WTC11 (cell line): Measurements from ENCODE around the gene DNAJC6. TPM values are rescaled to one million over a fixed set of nuclear protein-coding genes. Genes with fewer than 3 reads are reported as not detected.

ENCODE experiments used
- ATAC-seq: fragments of 200-7000 bp; cut with Tn5 transposase; 2 replicates; pipeline ENCODE4 v1.10.0; 2021; ENCODE audit warnings: mild to moderate bottlenecking, moderate library complexity
- CTCF ChIA-PET: fragments of 300-600 bp; sonication (Branson Sonifier 250); formaldehyde crosslinking; loops from one replicate; lab custom pipeline; 2021; ENCODE audit warnings: antibody characterized with exemption; lab: Charles Lee
- POLR2A ChIA-PET: fragments of 350-600 bp; sonication (Branson Sonifier 250); formaldehyde crosslinking; loops from one replicate; lab custom pipeline; 2021; ENCODE audit warnings: antibody characterized with exemption; lab: Charles Lee
- DNase-seq: peaks from one replicate; pipeline ENCODE4 v3.0.0; 2021; ENCODE audit warnings: low spot score
- H3K27ac Mint-ChIP-seq: 2 replicates; pipeline ENCODE4 v1.8.0; 2021; ENCODE audit warnings: mixed read lengths
- H3K27me3 Mint-ChIP-seq: 2 replicates; pipeline ENCODE4 v1.8.0; 2021; ENCODE audit warnings: low read depth, mild to moderate bottlenecking, moderate library complexity, mixed read lengths
- H3K36me3 Mint-ChIP-seq: 2 replicates; pipeline ENCODE4 v1.8.0; 2021; ENCODE audit warnings: mixed read lengths
- H3K4me1 Mint-ChIP-seq: 2 replicates; pipeline ENCODE4 v1.8.0; 2022; ENCODE audit warnings: mixed read lengths
- H3K4me3 Mint-ChIP-seq: 2 replicates; pipeline ENCODE4 v1.8.0; 2021; ENCODE audit warnings: mild to moderate bottlenecking, moderate library complexity, mixed read lengths
- H3K9me3 Mint-ChIP-seq: 2 replicates; pipeline ENCODE4 v1.8.0; 2021; ENCODE audit warnings: mixed read lengths
- AR ChIP-seq: fragments of 250-450 bp; sonication (Bioruptor Pico); IDR thresholded peaks from 2 replicates; pipeline ENCODE4 v1.9.0; 2021; ENCODE audit warnings: mild to moderate bottlenecking
- ATF1 ChIP-seq: sonication (generic); formaldehyde crosslinking; IDR thresholded peaks from 2 replicates; pipeline ENCODE4 v1.8.1; 2023; ENCODE audit warnings: mild to moderate bottlenecking, moderate library complexity, missing genetic modification reagents
- ATF6 ChIP-seq: sonication (generic); formaldehyde crosslinking; IDR thresholded peaks from 2 replicates; pipeline ENCODE4 v1.8.1; 2023; ENCODE audit warnings: mild to moderate bottlenecking, missing genetic modification reagents
- CBFB ChIP-seq: sonication (generic); formaldehyde crosslinking; IDR thresholded peaks from 2 replicates; pipeline ENCODE4 v1.8.1; 2022; ENCODE audit warnings: mild to moderate bottlenecking, low read depth, missing genetic modification reagents
- E2F1 ChIP-seq: sonication (generic); formaldehyde crosslinking; IDR thresholded peaks from 2 replicates; pipeline ENCODE4 v1.8.0; 2022; ENCODE audit warnings: mild to moderate bottlenecking, missing genetic modification reagents
- ESRRA ChIP-seq: sonication (generic); formaldehyde crosslinking; IDR thresholded peaks from 2 replicates; pipeline ENCODE4 v1.8.1; 2022; ENCODE audit warnings: mild to moderate bottlenecking, missing genetic modification reagents, borderline replicate concordance
- FOXP4 ChIP-seq: sonication (generic); formaldehyde crosslinking; IDR thresholded peaks from 2 replicates; pipeline ENCODE4 v1.8.0; 2022; ENCODE audit warnings: mild to moderate bottlenecking, missing genetic modification reagents
- JUN ChIP-seq: sonication (generic); formaldehyde crosslinking; IDR thresholded peaks from 2 replicates; pipeline ENCODE4 v1.8.0; 2023; ENCODE audit warnings: mild to moderate bottlenecking, missing genetic modification reagents
- NR3C1 ChIP-seq: sonication (generic); formaldehyde crosslinking; conservative IDR thresholded peaks from 2 replicates; pipeline ENCODE4 v1.8.1; 2023; ENCODE audit warnings: low read depth, mild to moderate bottlenecking, missing genetic modification reagents
- SOX15 ChIP-seq: fragments of 250-450 bp; sonication (Bioruptor Pico); IDR thresholded peaks from 2 replicates; pipeline ENCODE4 v1.9.0; 2021; ENCODE audit warnings: mild to moderate bottlenecking
- TEAD1 ChIP-seq: sonication (generic); formaldehyde crosslinking; IDR thresholded peaks from 2 replicates; pipeline ENCODE4 v1.8.0; 2022; ENCODE audit warnings: mild to moderate bottlenecking, missing genetic modification reagents
- TP53 ChIP-seq: sonication (generic); formaldehyde crosslinking; IDR thresholded peaks from 2 replicates; pipeline ENCODE4 v1.8.1; 2023; ENCODE audit warnings: mild to moderate bottlenecking, missing genetic modification reagents
- ZBTB21 ChIP-seq: sonication (generic); formaldehyde crosslinking; IDR thresholded peaks from 2 replicates; pipeline ENCODE4 v1.8.1; 2023; ENCODE audit warnings: mild to moderate bottlenecking, missing genetic modification reagents, borderline replicate concordance
- ZNF138 ChIP-seq: sonication (generic); formaldehyde crosslinking; conservative IDR thresholded peaks from 2 replicates; pipeline ENCODE4 v1.8.1; 2022; ENCODE audit warnings: mild to moderate bottlenecking, moderate library complexity, missing genetic modification reagents
- ZNF425 ChIP-seq: fragments of 250-450 bp; sonication (Bioruptor Pico); conservative IDR thresholded peaks from 2 replicates; pipeline ENCODE4 v1.9.0; 2021; ENCODE audit warnings: mild to moderate bottlenecking
- ZNF671 ChIP-seq: fragments of 250-450 bp; sonication (Bioruptor Pico); IDR thresholded peaks from 2 replicates; pipeline ENCODE4 v1.8.0; 2021; ENCODE audit warnings: mild to moderate bottlenecking
- total RNA-seq: library from RNA; stranded (reverse); gene quantifications from 3 replicates; pipeline ENCODE4 v1.2.3, GENCODE V29; 2021

DNAJC6 gene
- total RNA-seq, 1 experiment from 2014 or later = 9.1 TPM

- Mint-ChIP-seq H3K4me3 (no peak overlapping the region), H3K27ac (no peak overlapping the region), H3K9me3 (peaks cover 3% of the 10 kb centered on the region; the same call in 1 of the 2 replicates), H3K4me1 (no peaks in the 10 kb centered on the region), H3K36me3 (peaks cover 2% of the 10 kb centered on the region; the same call in 1 of the 2 replicates), H3K27me3 (no peaks in the 10 kb centered on the region)
- no peak for ATAC-seq
- ChIA-PET POLR2A (no interaction called here), CTCF (no interaction called here)
- DNase-seq = no peak
- TF ChIP-seq CBFB (CRISPR knock-in tag) (no peak), JUN (CRISPR knock-in tag) (no peak), SOX15 (no peak), AR (CRISPR knock-in tag) (no peak), ZNF138 (CRISPR knock-in tag) (no peak), ZNF425 (no peak), E2F1 (no peak), ZBTB21 (CRISPR knock-in tag) (no peak), FOXP4 (no peak), TEAD1 (no peak), ATF1 (no peak), ZNF671 (no peak), ATF6 (CRISPR knock-in tag) (no peak), NR3C1 (CRISPR knock-in tag) (no peak), TP53 (CRISPR knock-in tag) (no peak), ESRRA (CRISPR knock-in tag) (no peak)
Observed at GRCh38 chr1:65377496-65378246, 68.3 kb downstream of the DNAJC6 start.
